ENCODE results near the gene PARN.

Gene PARN

GRCh38 chr16:14538604-14539003, 91.5 kb downstream of the PARN start:
- FAIRE-seq (no peak), DNase-seq (ENCODE audit: insufficient read length) (no peak)
- no peak for TF ChIP-seq TAF1 (IDR thresholded peaks at IDR 0.05; ENCODE audit: borderline replicate concordance, low read depth, low read length)
- no peak for TF ChIP-seq POLR2A (IDR thresholded peaks at IDR 0.05; ENCODE audit: low read depth, low read length)
- no peak for TF ChIP-seq POLR2AphosphoS5 (IDR thresholded peaks at IDR 0.05; ENCODE audit: low read depth, low read length)

DNA sequence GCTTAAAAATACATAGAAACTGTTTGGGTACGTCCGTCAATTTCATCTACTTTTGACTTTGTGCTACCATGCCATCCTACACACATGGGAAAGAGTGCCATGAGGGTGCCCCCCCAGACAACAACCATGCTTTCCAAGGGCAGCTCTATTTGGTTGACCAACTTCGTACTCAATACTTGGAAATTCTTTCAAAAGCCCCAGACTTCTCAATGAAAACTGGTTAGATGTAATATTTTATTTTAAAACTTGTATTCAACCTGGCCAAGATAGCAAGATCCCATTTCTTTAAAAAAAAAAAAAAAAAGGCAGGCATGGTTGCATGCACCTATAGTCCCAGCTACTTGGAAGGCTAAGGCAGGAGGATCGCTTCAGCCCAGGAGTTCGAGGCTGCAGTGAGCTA, 98.4 kb downstream of the PARN start:
- FAIRE-seq (no peak), DNase-seq (ENCODE audit: insufficient read length) (no peak)
- TF ChIP-seq POLR2A (IDR thresholded peaks at IDR 0.05; ENCODE audit: low read depth, low read length): no peak
- TF ChIP-seq POLR2AphosphoS5 (IDR thresholded peaks at IDR 0.05; ENCODE audit: low read depth, low read length): no peak
- no peak for TF ChIP-seq TAF1 (IDR thresholded peaks at IDR 0.05; ENCODE audit: borderline replicate concordance, low read depth, low read length)

DNA sequence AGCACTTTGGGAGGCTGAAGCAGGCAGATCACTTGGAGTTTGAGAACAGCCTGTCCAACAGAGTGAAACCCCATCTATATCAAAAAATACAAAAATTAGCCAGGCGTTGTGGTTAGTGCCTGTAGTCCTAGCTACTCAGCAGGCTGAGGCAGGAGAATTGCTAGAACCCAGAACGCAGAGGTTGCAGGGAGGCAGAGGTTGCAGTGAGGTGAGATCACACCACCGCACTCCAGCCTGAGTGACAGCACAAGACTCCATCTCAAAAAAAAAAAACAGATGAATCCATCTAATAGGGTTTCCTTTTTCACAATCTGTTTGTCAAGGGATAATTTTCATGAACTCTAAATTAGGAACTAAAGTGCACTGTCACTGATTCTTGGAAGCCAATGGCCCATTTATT, 99.0 kb downstream of the PARN start:
- DNase-seq (ENCODE audit: insufficient read length) (no peak), FAIRE-seq (no peak)
- TF ChIP-seq POLR2AphosphoS5 (IDR thresholded peaks at IDR 0.05; ENCODE audit: low read depth, low read length) (no peak), TAF1 (IDR thresholded peaks at IDR 0.05; ENCODE audit: borderline replicate concordance, low read depth, low read length) (no peak), POLR2A (IDR thresholded peaks at IDR 0.05; ENCODE audit: low read depth, low read length) (no peak)

- no peak for TF ChIP-seq POLR2A (IDR thresholded peaks at IDR 0.05; ENCODE audit: low read depth, low read length)
- TF ChIP-seq TAF1 (IDR thresholded peaks at IDR 0.05; ENCODE audit: borderline replicate concordance, low read depth, low read length): no peak
- no peak for TF ChIP-seq POLR2AphosphoS5 (IDR thresholded peaks at IDR 0.05; ENCODE audit: low read depth, low read length)
- DNase-seq (ENCODE audit: insufficient read length): no peak
- no peak for FAIRE-seq
Measured at GRCh38 chr16:14530046-14530445, 100.0 kb downstream of the PARN start.

GRCh38 chr16:14529010-14529669, 100.9 kb downstream of the PARN start:
- DNase-seq (ENCODE audit: insufficient read length) (no peak), FAIRE-seq (peak; percentile 92)
- TF ChIP-seq POLR2AphosphoS5 (IDR thresholded peaks at IDR 0.05; ENCODE audit: low read depth, low read length): no peak
- no peak for TF ChIP-seq TAF1 (IDR thresholded peaks at IDR 0.05; ENCODE audit: borderline replicate concordance, low read depth, low read length)
- TF ChIP-seq POLR2A (IDR thresholded peaks at IDR 0.05; ENCODE audit: low read depth, low read length): no peak

GRCh38 chr16:14528306-14528705, 101.8 kb downstream of the PARN start:
- FAIRE-seq (no peak), DNase-seq (ENCODE audit: insufficient read length) (no peak)
- no peak for TF ChIP-seq POLR2A (IDR thresholded peaks at IDR 0.05; ENCODE audit: low read depth, low read length)
- no peak for TF ChIP-seq POLR2AphosphoS5 (IDR thresholded peaks at IDR 0.05; ENCODE audit: low read depth, low read length)
- TF ChIP-seq TAF1 (IDR thresholded peaks at IDR 0.05; ENCODE audit: borderline replicate concordance, low read depth, low read length): no peak

- FAIRE-seq (no peak), DNase-seq (ENCODE audit: insufficient read length) (no peak)
- TF ChIP-seq POLR2AphosphoS5 (IDR thresholded peaks at IDR 0.05; ENCODE audit: low read depth, low read length) (no peak), POLR2A (IDR thresholded peaks at IDR 0.05; ENCODE audit: low read depth, low read length) (no peak), TAF1 (IDR thresholded peaks at IDR 0.05; ENCODE audit: borderline replicate concordance, low read depth, low read length) (no peak)
Measured at GRCh38 chr16:14527411-14528044, 102.5 kb downstream of the PARN start.

GRCh38 chr16:14525596-14525995, 104.5 kb downstream of the PARN start:
- DNase-seq (ENCODE audit: insufficient read length) (no peak), FAIRE-seq (no peak)
- TF ChIP-seq POLR2A (IDR thresholded peaks at IDR 0.05; ENCODE audit: low read depth, low read length) (no peak), POLR2AphosphoS5 (IDR thresholded peaks at IDR 0.05; ENCODE audit: low read depth, low read length) (no peak), TAF1 (IDR thresholded peaks at IDR 0.05; ENCODE audit: borderline replicate concordance, low read depth, low read length) (no peak)

DNA sequence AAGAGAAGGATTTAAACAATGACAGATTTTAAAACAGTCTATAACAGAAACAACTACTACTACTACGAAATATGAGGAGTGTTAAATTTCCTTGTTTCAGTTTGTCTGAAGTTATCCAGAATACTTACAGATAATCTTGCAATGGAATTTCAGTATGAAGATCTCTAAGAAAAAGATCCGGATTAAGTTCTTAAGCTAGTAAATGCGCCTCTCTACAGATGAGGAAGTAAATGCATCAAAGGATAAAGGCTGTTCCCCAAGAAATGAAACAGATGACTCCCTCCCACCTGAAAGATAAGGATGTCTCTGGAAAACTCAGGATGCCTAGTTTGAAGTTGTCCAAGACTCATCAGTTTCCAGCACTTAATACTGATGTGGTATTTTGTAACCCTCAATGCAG, 105.1 kb downstream of the PARN start:
- no peak for FAIRE-seq
- no peak for DNase-seq (ENCODE audit: insufficient read length)
- TF ChIP-seq POLR2AphosphoS5 (IDR thresholded peaks at IDR 0.05; ENCODE audit: low read depth, low read length) (no peak), TAF1 (IDR thresholded peaks at IDR 0.05; ENCODE audit: borderline replicate concordance, low read depth, low read length) (no peak), POLR2A (IDR thresholded peaks at IDR 0.05; ENCODE audit: low read depth, low read length) (no peak)

DNA sequence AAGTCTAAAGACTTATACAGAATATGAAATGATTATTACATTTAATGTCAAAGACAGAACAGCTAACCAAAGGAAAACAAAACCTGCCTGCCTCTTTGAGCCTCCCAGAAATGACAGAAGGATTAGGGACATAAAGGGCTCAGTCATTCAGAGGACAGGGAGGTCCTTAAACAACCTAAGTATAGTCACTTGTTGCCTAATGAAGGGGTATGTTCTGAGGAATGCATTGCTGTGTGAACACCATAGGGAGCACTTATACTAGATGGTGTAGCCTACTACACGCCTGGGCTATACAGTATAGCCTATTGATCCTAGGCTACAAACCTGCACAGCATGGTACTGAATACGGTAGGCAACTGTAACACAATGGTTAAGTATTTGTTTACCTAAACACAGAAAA, 106.4 kb downstream of the PARN start:
- no peak for TF ChIP-seq POLR2A (IDR thresholded peaks at IDR 0.05; ENCODE audit: low read depth, low read length)
- no peak for TF ChIP-seq TAF1 (IDR thresholded peaks at IDR 0.05; ENCODE audit: borderline replicate concordance, low read depth, low read length)
- no peak for TF ChIP-seq POLR2AphosphoS5 (IDR thresholded peaks at IDR 0.05; ENCODE audit: low read depth, low read length)
- no peak for FAIRE-seq
- no peak for DNase-seq (ENCODE audit: insufficient read length)

DNA sequence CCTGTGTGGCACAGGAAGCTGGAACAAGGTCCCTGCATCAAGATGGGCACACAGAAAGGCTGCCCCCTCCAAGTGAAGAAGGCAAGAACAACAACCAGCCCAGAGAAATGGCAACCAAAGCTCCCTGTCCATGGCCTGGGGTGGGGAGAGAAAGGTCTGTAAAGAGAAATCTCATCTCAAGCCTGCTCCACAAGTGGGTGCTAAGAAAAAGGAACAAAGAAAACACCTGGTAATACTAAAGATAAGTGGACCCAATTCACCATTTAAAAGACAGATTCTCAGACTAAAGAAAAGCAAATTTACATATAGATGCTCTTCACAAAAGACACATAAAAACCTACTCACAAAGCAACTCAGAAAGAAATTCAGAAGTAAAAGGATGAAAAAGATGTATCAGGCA, 107.4 kb downstream of the PARN start:
- FAIRE-seq: no peak
- DNase-seq (ENCODE audit: insufficient read length): no peak
- TF ChIP-seq POLR2A (IDR thresholded peaks at IDR 0.05; ENCODE audit: low read depth, low read length): no peak
- TF ChIP-seq POLR2AphosphoS5 (IDR thresholded peaks at IDR 0.05; ENCODE audit: low read depth, low read length): no peak
- no peak for TF ChIP-seq TAF1 (IDR thresholded peaks at IDR 0.05; ENCODE audit: borderline replicate concordance, low read depth, low read length)

- TF ChIP-seq TAF1 (IDR thresholded peaks at IDR 0.05; ENCODE audit: borderline replicate concordance, low read depth, low read length) (no peak), POLR2AphosphoS5 (IDR thresholded peaks at IDR 0.05; ENCODE audit: low read depth, low read length) (no peak), POLR2A (IDR thresholded peaks at IDR 0.05; ENCODE audit: low read depth, low read length) (no peak)
- no peak for DNase-seq (ENCODE audit: insufficient read length)
- no peak for FAIRE-seq
Measured at GRCh38 chr16:14520753-14521152, 109.3 kb downstream of the PARN start.
